Effector memory CD4-positive, alpha-beta T cell (primary cell): Measurements from ENCODE around the gene TRAK1.

Experiments used
- DNase-seq, 3 donors: peaks; one replicate each; pipeline ENCODE4 v3.0.0-alpha.2; 2020
- H3K27ac ChIP-seq: 2 replicates; pipeline ENCODE4 v1.7.0; 2013; ENCODE audit warnings: mild to moderate bottlenecking, low read length, moderate library complexity; ENCODE audit not compliant: insufficient read depth, poor library complexity, severe bottlenecking
- H3K27me3 ChIP-seq: replicated peaks from 2 replicates; pipeline ENCODE4 v1.7.0; 2013; ENCODE audit warnings: mild to moderate bottlenecking, low read length; ENCODE audit not compliant: insufficient read depth, control insufficient read depth, poor library complexity, severe bottlenecking
- H3K36me3 ChIP-seq: 2 replicates; pipeline ENCODE4 v1.7.0; 2013; ENCODE audit warnings: mild to moderate bottlenecking, low read length, moderate library complexity; ENCODE audit not compliant: control insufficient read depth, insufficient read depth
- H3K4me1 ChIP-seq: 2 replicates; pipeline ENCODE4 v1.7.0; 2013; ENCODE audit warnings: low read length, mild to moderate bottlenecking; ENCODE audit not compliant: control insufficient read depth, insufficient read depth, poor library complexity, severe bottlenecking
- H3K4me3 ChIP-seq: 2 replicates; pipeline ENCODE4 v1.7.0; 2013; ENCODE audit warnings: low read length, low read depth, mild to moderate bottlenecking; ENCODE audit not compliant: insufficient read depth, poor library complexity, severe bottlenecking
- H3K9me3 ChIP-seq: 2 replicates; pipeline ENCODE4 v1.7.0; 2013; ENCODE audit warnings: mild to moderate bottlenecking, low read length, moderate library complexity; ENCODE audit not compliant: control insufficient read depth

Gene TRAK1

GRCh38 chr3:42271786-42272185 is 180.6 kb downstream of the TRAK1 start:
- Histone ChIP-seq H3K27ac (no peak overlapping the region), H3K4me1 (no peaks in the 10 kb centered on the region), H3K36me3 (no peaks in the 10 kb centered on the region), H3K4me3 (no peak overlapping the region), H3K9me3 (no peaks in the 10 kb centered on the region), H3K27me3 (no peaks in the 10 kb centered on the region)
- no peak for DNase-seq

- no peak overlapping the region for H3K4me3 ChIP-seq
- H3K9me3 ChIP-seq, result no peaks in the 10 kb centered on the region
- no peaks in the 10 kb centered on the region for H3K4me1 ChIP-seq
- no peaks in the 10 kb centered on the region for H3K36me3 ChIP-seq
- H3K27me3 ChIP-seq, result no peaks in the 10 kb centered on the region
- no peak for DNase-seq
- H3K27ac ChIP-seq, result no peak overlapping the region
These were observed 182.2 kb downstream of the TRAK1 start for GRCh38 chr3:42273361-42273760.

- no peak for DNase-seq
- H3K4me3 ChIP-seq, result no peak overlapping the region
- no peaks in the 10 kb centered on the region for H3K27me3 ChIP-seq
- H3K36me3 ChIP-seq, result no peaks in the 10 kb centered on the region
- H3K27ac ChIP-seq, result no peak overlapping the region
- H3K4me1 ChIP-seq, result no peaks in the 10 kb centered on the region
- H3K9me3 ChIP-seq, result no peaks in the 10 kb centered on the region
These were observed 183.1 kb downstream of the TRAK1 start for GRCh38 chr3:42274266-42274665.

GRCh38 chr3:42275217-42275616 is 184.1 kb downstream of the TRAK1 start:
- Histone ChIP-seq H3K4me1 (no peaks in the 10 kb centered on the region), H3K9me3 (no peaks in the 10 kb centered on the region), H3K36me3 (no peaks in the 10 kb centered on the region), H3K27ac (no peak overlapping the region), H3K4me3 (no peak overlapping the region), H3K27me3 (no peaks in the 10 kb centered on the region)
- DNase-seq, result no peak
